Smooth muscle cell of the brain vasculature (primary cell): Measurements from ENCODE around the gene ACACB.

ENCODE experiments used
- DNase-seq: peaks from one replicate; pipeline ENCODE4 v3.0.0-alpha.2; 2012; ENCODE audit warnings: low read depth, low spot score

The ACACB gene

GRCh38 chr12:109301643-109302168, 185.3 kb downstream of the ACACB start:
- DNase-seq, result no peak

DNA sequence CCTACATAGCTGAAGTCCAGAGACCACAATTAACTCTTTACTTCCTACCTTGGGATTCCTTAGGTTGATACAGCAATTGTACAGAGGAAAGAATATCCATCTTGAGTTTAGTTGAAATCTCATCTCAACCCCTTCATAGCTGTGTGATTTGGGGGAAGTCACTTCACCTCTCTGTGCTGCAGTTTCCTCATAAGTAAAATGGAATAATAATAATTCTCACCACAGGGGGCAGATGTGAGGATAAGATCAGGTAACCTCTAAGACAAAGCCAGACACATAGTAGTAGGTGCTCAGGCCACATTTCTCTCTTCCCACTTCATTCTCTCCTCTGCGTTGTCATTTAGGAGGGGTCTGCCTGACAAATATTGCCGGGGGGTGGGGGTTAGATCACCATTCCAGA, 186.0 kb downstream of the ACACB start:
- no peak for DNase-seq

- DNase-seq, result no peak
These were observed 186.4 kb downstream of the ACACB start for GRCh38 chr12:109302770-109303169.

DNA sequence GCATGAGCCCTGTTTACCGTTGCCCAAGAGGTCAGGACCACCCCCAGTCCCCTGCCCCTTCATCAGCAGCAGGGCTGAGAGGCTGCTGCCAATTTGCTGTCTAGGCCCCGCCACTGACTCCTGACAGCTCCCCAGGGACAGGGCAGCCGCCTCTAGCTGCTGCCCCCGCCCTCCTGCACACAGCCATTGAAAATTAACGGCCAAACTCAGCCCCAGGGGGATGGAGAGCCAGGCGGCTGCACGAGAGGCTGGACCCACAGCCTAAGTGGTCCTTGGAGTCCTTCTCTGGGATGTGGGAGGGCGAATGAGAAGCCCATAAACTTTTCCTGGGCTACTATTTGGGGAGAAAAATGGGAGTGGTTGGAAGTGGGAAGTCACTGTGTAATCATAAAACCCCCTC, 188.1 kb downstream of the ACACB start:
- no peak for DNase-seq

DNA sequence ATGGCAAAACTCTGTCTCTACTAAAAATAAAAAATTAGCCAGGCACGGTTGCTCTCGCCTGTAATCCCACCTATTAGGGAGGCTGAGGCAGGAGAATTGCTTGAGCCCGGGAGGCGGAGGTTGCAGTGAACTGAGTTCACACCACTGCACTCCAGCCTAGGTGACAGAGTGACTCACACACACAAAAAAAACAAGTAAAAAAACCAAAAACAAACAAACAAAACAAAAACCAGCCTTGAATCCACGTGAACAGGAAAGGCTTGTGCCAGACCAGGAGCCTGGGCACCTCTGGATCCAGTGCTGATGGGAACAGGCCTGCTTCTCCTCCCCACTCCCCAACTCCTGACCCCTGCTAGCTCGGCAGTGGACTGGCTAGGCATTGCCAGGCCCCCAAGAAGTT, 189.2 kb downstream of the ACACB start:
- DNase-seq, result no peak

DNA sequence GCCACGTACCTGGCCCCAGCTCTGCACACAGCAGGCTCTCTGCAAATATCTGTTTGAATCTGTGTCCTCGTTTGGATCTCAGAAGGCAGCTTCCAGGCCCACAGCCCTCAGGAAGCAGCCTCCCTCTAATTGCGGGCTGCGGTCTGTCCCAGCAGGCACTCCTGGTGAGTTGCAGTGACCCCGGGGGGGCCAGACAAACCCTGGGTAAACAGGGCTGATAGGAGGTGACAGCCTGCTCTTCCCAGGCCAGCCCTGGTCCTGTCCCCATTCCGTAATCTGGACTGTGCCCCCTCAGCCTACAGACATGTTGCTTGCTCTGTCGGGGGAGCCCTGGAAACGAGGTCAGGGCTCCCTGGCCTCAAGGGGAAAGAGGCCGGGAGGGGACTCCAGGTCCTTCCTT, 190.7 kb downstream of the ACACB start:
- DNase-seq, result no peak

DNA sequence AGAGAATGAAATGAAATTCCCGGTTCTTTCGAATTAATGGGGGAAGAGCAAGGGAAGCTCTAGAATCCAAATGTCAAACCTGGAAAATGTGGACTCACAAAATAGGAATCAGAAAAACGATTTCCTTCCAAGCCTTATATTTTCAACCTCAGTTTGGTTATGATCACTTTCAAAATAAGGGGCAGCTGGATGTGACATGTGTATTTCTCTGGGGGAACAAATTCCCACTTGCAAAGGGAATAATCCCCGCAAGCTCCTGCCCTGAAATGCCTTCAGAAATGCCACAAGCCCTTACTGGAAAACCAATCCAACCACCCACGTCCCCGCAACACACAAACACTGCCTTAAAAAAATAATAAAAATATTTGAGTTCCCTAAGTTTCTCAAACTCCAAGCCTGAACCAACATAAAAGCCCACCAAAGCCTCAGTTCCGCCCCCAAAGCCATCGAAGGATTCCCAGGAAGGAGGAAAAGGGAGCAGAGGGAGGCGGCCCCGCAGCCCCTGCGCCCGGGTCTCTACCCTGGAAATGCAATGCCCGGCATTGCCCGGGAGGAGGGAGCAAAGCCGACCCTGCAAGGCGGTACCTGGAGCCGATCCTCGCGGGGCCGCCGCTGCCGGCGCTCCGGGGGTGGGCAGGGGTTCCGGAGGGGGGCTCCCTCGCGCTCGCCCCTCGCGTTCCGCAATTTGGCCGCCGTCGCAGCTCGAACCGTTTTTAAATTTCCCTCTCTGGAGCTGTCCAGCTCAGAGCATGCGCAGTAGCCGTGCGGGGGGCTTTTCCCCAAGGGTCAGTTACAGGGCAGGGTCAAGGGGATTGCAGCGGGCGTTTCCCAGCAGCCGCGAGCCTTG, 192.4 kb downstream of the ACACB start, which contains the start of gene FOXN4:
TSS of gene FOXN4 (minus strand) at position 751 of the 847 bp plus-strand sequence. CDS start 963 bp downstream, outside the sequence.
- no peak for DNase-seq

DNA sequence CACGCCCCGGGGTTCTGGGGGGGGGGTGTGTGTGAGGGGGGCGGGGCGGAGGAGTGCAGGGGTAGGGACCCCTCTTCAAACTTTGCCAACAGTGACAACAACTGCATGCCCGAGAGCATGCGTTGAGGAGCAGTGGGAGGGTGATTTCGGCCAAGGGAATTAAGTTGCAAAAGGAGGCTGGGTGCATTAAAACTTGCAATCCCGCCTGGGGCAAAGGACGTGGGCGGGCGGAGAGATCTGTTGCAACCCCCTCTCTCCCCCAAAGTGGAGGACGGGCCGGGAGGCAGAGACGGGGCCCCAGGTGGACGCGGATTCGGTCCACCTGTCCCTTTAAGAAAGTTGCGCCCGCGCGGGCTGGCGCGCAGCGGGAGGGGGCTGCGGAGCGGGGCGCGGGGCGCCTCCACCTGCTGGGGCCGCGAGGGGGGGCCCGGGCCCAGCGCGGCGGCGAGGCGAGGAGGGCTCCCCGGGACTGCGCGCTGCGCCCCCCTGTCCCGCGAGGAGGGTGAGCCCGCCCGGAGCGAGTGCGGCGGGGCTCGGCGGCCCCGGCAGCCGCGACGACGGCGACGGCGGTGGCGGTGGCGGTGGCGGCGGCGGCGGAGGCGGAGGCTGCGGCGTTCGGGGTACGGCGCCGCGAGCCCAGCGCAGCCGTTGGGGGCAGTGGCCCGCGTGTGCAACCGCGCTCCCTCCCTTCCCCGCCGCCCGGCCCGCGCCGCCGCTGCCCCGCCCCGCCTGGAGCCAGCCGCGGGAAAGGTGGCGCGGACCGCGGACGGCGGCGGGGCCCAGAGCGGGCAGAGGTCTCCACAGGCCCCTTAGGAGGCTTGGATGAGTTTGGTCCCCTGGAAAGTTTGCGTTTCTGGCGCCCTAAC, 193.2 kb downstream of the ACACB start:
- DNase-seq, result no peak

- no peak for DNase-seq
These were observed 194.1 kb downstream of the ACACB start for GRCh38 chr12:109310247-109311125.
